IMR-90 (cell line): Measurements from ENCODE around the gene RYR2. TPM values are rescaled to one million over a fixed set of nuclear protein-coding genes. Genes with fewer than 3 reads are reported as not detected.

Source experiments
- ATAC-seq: fragments of 200-7000 bp; cut with Tn5 transposase; 2 replicates; pipeline ENCODE4 v1.9.1; 2020; ENCODE audit warnings: low read depth, mild to moderate bottlenecking, moderate library complexity
- BruUV-seq: library from RNA; stranded (reverse); fragments of 400-500 nt; replicated peaks from 2 replicates; lab custom pipeline; 2021; lab: Mats Ljungman, UMichigan
- CTCF ChIA-PET: fragments of 300-600 bp; formaldehyde crosslinking; extraction: SDS; loops from one replicate; lab custom pipeline; 2021; ENCODE audit warnings: antibody characterized with exemption; lab: Yijun Ruan, JAX
- POLR2A ChIA-PET: fragments of 300-600 bp; sonication (Branson Sonifier 250); formaldehyde crosslinking; loops from one replicate; lab custom pipeline; 2022; ENCODE audit warnings: antibody characterized with exemption; ENCODE audit not compliant: unreplicated experiment; lab: Charles Lee
- DNase-seq: peaks from one replicate; pipeline ENCODE4 v3.0.0; 2013
- H2AFZ ChIP-seq: replicated peaks from 2 replicates; pipeline ENCODE3; 2013; ENCODE audit warnings: low read length, mild to moderate bottlenecking; ENCODE audit not compliant: poor library complexity
- H2AK5ac ChIP-seq: 2 replicates; pipeline ENCODE4 v1.6.1; 2013; ENCODE audit warnings: low read depth, low read length, inconsistent platforms
- H2AK9ac ChIP-seq: replicated peaks from 2 replicates; pipeline ENCODE3; 2013; ENCODE audit warnings: mild to moderate bottlenecking, low read depth, low read length, moderate library complexity; ENCODE audit not compliant: poor library complexity
- H2BK120ac ChIP-seq: 2 replicates; pipeline ENCODE4 v1.6.1; 2013; ENCODE audit warnings: low read depth, low read length, inconsistent platforms
- H2BK15ac ChIP-seq: 3 replicates; pipeline ENCODE4 v1.6.1; 2013; ENCODE audit warnings: low read depth, low read length, inconsistent platforms
- H2BK20ac ChIP-seq: 2 replicates; pipeline ENCODE4 v1.6.1; 2013; ENCODE audit warnings: low read depth, mild to moderate bottlenecking, inconsistent platforms, low read length, moderate library complexity
- H2BK5ac ChIP-seq: 2 replicates; pipeline ENCODE4 v1.6.1; 2013; ENCODE audit warnings: mild to moderate bottlenecking, low read depth, low read length, inconsistent platforms; ENCODE audit not compliant: poor library complexity, severe bottlenecking
- H3K14ac ChIP-seq: replicated peaks from 2 replicates; pipeline ENCODE4 v1.6.1; 2013; ENCODE audit warnings: low read depth, low read length, inconsistent platforms
- H3K18ac ChIP-seq: 2 replicates; pipeline ENCODE4 v1.6.1; 2013; ENCODE audit warnings: low read depth, low read length, control low read depth
- H3K23ac ChIP-seq: 2 replicates; pipeline ENCODE4 v1.6.1; 2013; ENCODE audit warnings: low read depth, low read length, inconsistent platforms
- H3K27ac ChIP-seq: 2 replicates; pipeline ENCODE4 v1.5.1; 2013; ENCODE audit warnings: mild to moderate bottlenecking, control low read depth, low read length; ENCODE audit not compliant: insufficient read depth
- H3K27me3 ChIP-seq: 2 replicates; pipeline ENCODE4 v1.6.1; 2013; ENCODE audit warnings: low read length; ENCODE audit not compliant: control insufficient read depth, insufficient read depth
- H3K36me3 ChIP-seq: 2 replicates; pipeline ENCODE4 v1.6.1; 2013; ENCODE audit warnings: low read length, mixed read lengths; ENCODE audit not compliant: control insufficient read depth, insufficient read depth
- H3K4ac ChIP-seq: 2 replicates; pipeline ENCODE4 v1.6.1; 2013; ENCODE audit warnings: low read depth, low read length, inconsistent platforms
- H3K4me1 ChIP-seq: 2 replicates; pipeline ENCODE4 v1.6.1; 2013; ENCODE audit warnings: low read length, mixed read lengths; ENCODE audit not compliant: control insufficient read depth, insufficient read depth
- H3K4me2 ChIP-seq: 2 replicates; pipeline ENCODE4 v1.6.1; 2013; ENCODE audit warnings: low read depth, mild to moderate bottlenecking, control low read depth, low read length, moderate library complexity
- H3K4me3 ChIP-seq: 2 replicates; pipeline ENCODE4 v1.5.1; 2013; ENCODE audit warnings: low read depth, mild to moderate bottlenecking, control low read depth, low read length, moderate library complexity; ENCODE audit not compliant: insufficient read depth
- H3K56ac ChIP-seq: 2 replicates; pipeline ENCODE4 v1.6.1; 2013; ENCODE audit warnings: low read length, inconsistent platforms; ENCODE audit not compliant: insufficient read depth; ENCODE audit errors: extremely low read depth
- H3K79me1 ChIP-seq, 2 experiments: 2 replicates each; pipeline ENCODE4 v1.6.1; 2013; ENCODE audit warnings: low read length in 2 of 2, inconsistent platforms in 1 of 2, low read depth in 1 of 2
- H3K9ac ChIP-seq: 2 replicates; pipeline ENCODE4 v1.6.1; 2013; ENCODE audit warnings: low read depth, low read length, control low read depth
- H3K9me1 ChIP-seq: 2 replicates; pipeline ENCODE4 v1.6.1; 2013; ENCODE audit warnings: low read length, inconsistent platforms; ENCODE audit not compliant: insufficient read depth
- H3K9me3 ChIP-seq: 2 replicates; pipeline ENCODE4 v1.6.1; 2013; ENCODE audit warnings: low read length; ENCODE audit not compliant: control insufficient read depth, insufficient read depth
- H4K20me1 ChIP-seq: 2 replicates; pipeline ENCODE4 v1.6.1; 2013; ENCODE audit warnings: low read length, inconsistent platforms; ENCODE audit not compliant: insufficient read depth
- H4K5ac ChIP-seq: 2 replicates; pipeline ENCODE4 v1.6.1; 2013; ENCODE audit warnings: mild to moderate bottlenecking, low read depth, low read length, control low read depth
- H4K8ac ChIP-seq, 2 experiments: 2 replicates each; pipeline ENCODE4 v1.6.1; 2013; ENCODE audit warnings: low read depth in 2 of 2, low read length in 2 of 2, control low read depth in 1 of 2, inconsistent platforms in 1 of 2
- H4K91ac ChIP-seq: 2 replicates; pipeline ENCODE4 v1.6.1; 2013; ENCODE audit warnings: low read depth, low read length, inconsistent platforms; ENCODE audit not compliant: insufficient read depth
- BHLHE40 ChIP-seq: fragments of 150-350 bp; IDR thresholded peaks from 2 replicates; pipeline ENCODE4 v1.6.1; 2016; ENCODE audit warnings: mild to moderate bottlenecking, low read depth, low read length
- CEBPB ChIP-seq: IDR thresholded peaks from 2 replicates; pipeline ENCODE4 v1.6.1; 2012; ENCODE audit warnings: low read depth, low read length, improper control_type of control experiment
- CHD1 ChIP-seq: IDR thresholded peaks from 2 replicates; pipeline ENCODE4 v1.6.1; 2012; ENCODE audit warnings: low read depth, low read length, improper control_type of control experiment
- CTCF ChIP-seq: conservative IDR thresholded peaks from 2 replicates; pipeline ENCODE4 v1.5.1; 2012; ENCODE audit warnings: mild to moderate bottlenecking, low read depth, low read length, improper control_type of control experiment
- ELK1 ChIP-seq: fragments of 150-350 bp; IDR thresholded peaks from 2 replicates; pipeline ENCODE4 v1.6.1; 2016; ENCODE audit warnings: low read depth, mild to moderate bottlenecking, low read length, moderate library complexity, borderline replicate concordance
- FOS ChIP-seq: fragments of 150-350 bp; IDR thresholded peaks from 2 replicates; pipeline ENCODE4 v1.6.1; 2016; ENCODE audit warnings: low read depth, low read length
- MAFK ChIP-seq: IDR thresholded peaks from 2 replicates; pipeline ENCODE4 v1.6.1; 2012; ENCODE audit warnings: low read depth, low read length, improper control_type of control experiment
- MAZ ChIP-seq: IDR thresholded peaks from 2 replicates; pipeline ENCODE4 v1.6.1; 2012; ENCODE audit warnings: low read depth, mild to moderate bottlenecking, low read length, improper control_type of control experiment, moderate library complexity, borderline replicate concordance
- MXI1 ChIP-seq: IDR thresholded peaks from 2 replicates; pipeline ENCODE4 v1.6.1; 2012; ENCODE audit warnings: low read depth, mild to moderate bottlenecking, low read length, moderate library complexity, borderline replicate concordance
- NFE2L2 ChIP-seq: fragments of 150-350 bp; IDR thresholded peaks from 2 replicates; pipeline ENCODE4 v1.6.1; 2016; ENCODE audit warnings: low read depth, mild to moderate bottlenecking, low read length
- POLR2A ChIP-seq: IDR thresholded peaks from 2 replicates; pipeline ENCODE4 v1.6.1; 2012; ENCODE audit warnings: mild to moderate bottlenecking, low read depth, low read length
- RAD21 ChIP-seq: IDR thresholded peaks from 2 replicates; pipeline ENCODE4 v1.6.1; 2012; ENCODE audit warnings: low read length, improper control_type of control experiment
- RCOR1 ChIP-seq: IDR thresholded peaks from 2 replicates; pipeline ENCODE4 v1.6.1; 2012; ENCODE audit warnings: mild to moderate bottlenecking, low read length, improper control_type of control experiment; ENCODE audit not compliant: insufficient replicate concordance
- RFX5 ChIP-seq: IDR thresholded peaks from 2 replicates; pipeline ENCODE4 v1.8.0; 2012; ENCODE audit warnings: low read depth, mild to moderate bottlenecking, low read length, moderate library complexity
- SMC3 ChIP-seq: fragments of 150-350 bp; IDR thresholded peaks from 2 replicates; pipeline ENCODE4 v1.6.1; 2016; ENCODE audit warnings: low read depth, mild to moderate bottlenecking, antibody characterized with exemption, low read length, moderate library complexity
- USF2 ChIP-seq: fragments of 150-350 bp; IDR thresholded peaks from 2 replicates; pipeline ENCODE4 v1.6.1; 2017; ENCODE audit warnings: mild to moderate bottlenecking, antibody characterized with exemption, low read length, low read depth
- whole genome bisulfite sequencing, 2 experiments: methylation state at CpG; one replicate each; pipeline versions ENCODE4 v1.1.5 to v1.1.7; 2013; ENCODE audit warnings: missing lambda C conversion rate in 2 of 2; ENCODE audit not compliant: insufficient read length in 1 of 2; ENCODE audit errors: extremely low coverage in 2 of 2; 5-methylcytosine and 5-hydroxymethylcytosine counted together
- dilution Hi-C: fragments of 300-500 bp; cut with HindIII; formaldehyde crosslinking; loops from one replicate; pipeline ENCODE4 v1.14.3; 2018; ENCODE audit warnings: low sequenced_read_pairs; ENCODE audit not compliant: unreplicated experiment
- in situ Hi-C: fragments of 300-500 bp; cut with MboI; formaldehyde crosslinking; loops from 3 replicates; pipeline ENCODE4 v1.14.3; 2019; ENCODE audit warnings: low sequenced_read_pairs, inconsistent platforms, mixed read lengths
- intact Hi-C: fragments of 100-400 bp; cut with micrococcal nuclease; formaldehyde crosslinking; loops from 2 replicates; pipeline ENCODE4 v1.10.0; 2022
- polyA plus RNA-seq, 3 experiments: library from polyadenylated mRNA; depleted of rRNA; stranded (reverse); fragments of >200 nt; gene quantifications; 2 replicates each; pipeline ENCODE4 v1.2.3, GENCODE V29; 2012; ENCODE audit warnings: low replicate concordance in 1 of 3
- total RNA-seq: library from RNA; depleted of rRNA; stranded (reverse); fragments of >200 nt; gene quantifications from 2 replicates; pipeline ENCODE4 v1.2.3, GENCODE V29; 2012

The RYR2 gene
- total and polyA plus RNA-seq, 2 of the 4 experiments (the other 2 are of a cell fraction) = not detected

GRCh38 chr1:237358555-237358954, 316.6 kb downstream of the RYR2 start:
- no peaks in the 10 kb centered on the region for H3K27me3 ChIP-seq
- POLR2A ChIA-PET = no interaction called here
- H3K56ac ChIP-seq = no peak overlapping the region
- H3K4me1 ChIP-seq = no peaks in the 10 kb centered on the region
- H2AFZ ChIP-seq = no peak overlapping the region
- DNase-seq (no peak), ATAC-seq (no peak)
- TF ChIP-seq BHLHE40 = no peak
- no peak for TF ChIP-seq FOS
- no peak for TF ChIP-seq CEBPB
- TF ChIP-seq RFX5 = no peak
- no peak for TF ChIP-seq ELK1
- TF ChIP-seq NFE2L2 = no peak
- TF ChIP-seq POLR2A = no peak
- no peak for TF ChIP-seq MAZ
- no peak for TF ChIP-seq RCOR1
- no peak for TF ChIP-seq CHD1
- TF ChIP-seq SMC3 = no peak
- no peak for TF ChIP-seq CTCF
- no peak for TF ChIP-seq RAD21
- no peak for TF ChIP-seq MXI1
- no peak for TF ChIP-seq USF2
- TF ChIP-seq MAFK = no peak
- no peaks in the 10 kb centered on the region for H3K9me3 ChIP-seq
- dilution Hi-C loops (no loop called here), intact Hi-C loops (no loop called here), in situ Hi-C loops (no loop called here)
- H4K5ac ChIP-seq = no peak overlapping the region
- no peak overlapping the region for H3K4me2 ChIP-seq
- H2BK120ac ChIP-seq = no peak overlapping the region
- no peaks in the 10 kb centered on the region for H4K20me1 ChIP-seq
- no peak overlapping the region for H2AK9ac ChIP-seq
- no peak overlapping the region for H2BK20ac ChIP-seq
- CTCF ChIA-PET = no interaction called here
- no peaks in the 10 kb centered on the region for H3K79me1 ChIP-seq
- no peak overlapping the region for H3K4ac ChIP-seq
- WGBS, 2 experiments = 50% methylated on average over 1 of the region's 1 CpG; no CpG with 5 or more reads in 1 of the 2 experiments
- H3K23ac ChIP-seq = no peak overlapping the region
- no TSS peak for BruUV-seq
- no peak overlapping the region for H3K18ac ChIP-seq
- H4K8ac ChIP-seq = no peak overlapping the region
- H2BK5ac ChIP-seq = no peak overlapping the region
- no peak overlapping the region for H3K9ac ChIP-seq
- no peak overlapping the region for H4K91ac ChIP-seq
- no peak overlapping the region for H2AK5ac ChIP-seq
- H3K36me3 ChIP-seq = no peaks in the 10 kb centered on the region
- H2BK15ac ChIP-seq = no peak overlapping the region
- H3K27ac ChIP-seq = no peak overlapping the region
- no peak overlapping the region for H3K4me3 ChIP-seq
- H3K9me1 ChIP-seq = no peaks in the 10 kb centered on the region
- no peak overlapping the region for H3K14ac ChIP-seq
